Endothelial cell of umbilical vein (primary cell): Measurements from ENCODE around the gene LRIT2. TPM values are rescaled to one million over a fixed set of nuclear protein-coding genes. Genes with fewer than 3 reads are reported as not detected.

Experiments used
- BruUV-seq: library from RNA; stranded (reverse); fragments of 400-500 nt; replicated peaks from 2 replicates; lab custom pipeline; 2021; lab: Mats Ljungman, UMichigan
- CTCF ChIA-PET: fragments of 300-600, 350-600 bp; sonication (Branson Sonifier 250); formaldehyde crosslinking; loops from one replicate; lab custom pipeline; 2021; ENCODE audit warnings: antibody characterized with exemption, inconsistent platforms; lab: Charles Lee
- POLR2A ChIA-PET: fragments of 300-600, 350-600 bp; sonication (Branson Sonifier 250); formaldehyde crosslinking; loops from one replicate; lab custom pipeline; 2021; ENCODE audit warnings: antibody characterized with exemption, inconsistent platforms; lab: Charles Lee
- DNase-seq: peaks from one replicate; pipeline ENCODE4 v3.0.0-alpha.2; 2011; ENCODE audit warnings: low read depth, low spot score
- FAIRE-seq: peaks from 2 replicates; lab custom pipeline; 2011; peaks lifted over from hg19 to GRCh38; lab: Jason Lieb, UNC
- H2AFZ ChIP-seq: 2 replicates; pipeline ENCODE4 v1.6.0; 2012; ENCODE audit warnings: low read depth, low read length, control low read depth, inconsistent platforms
- H3K27ac ChIP-seq: 2 replicates; pipeline ENCODE4 v1.5.1; 2011; ENCODE audit warnings: low read depth, mild to moderate bottlenecking, control low read depth, low read length, moderate library complexity; ENCODE audit not compliant: insufficient read depth
- H3K27me3 ChIP-seq, 2 experiments: 2 replicates each; pipeline versions ENCODE4 v1.6.0 to v1.6.1; 2011; ENCODE audit warnings: low read length in 2 of 2, mixed read lengths in 1 of 2; ENCODE audit not compliant: control insufficient read depth in 2 of 2, insufficient read depth in 2 of 2
- H3K36me3 ChIP-seq, 2 experiments: 2 replicates in 1 of 2; 3 replicates in 1 of 2; pipeline ENCODE4 v1.5.1; 2011; ENCODE audit warnings: low read length in 2 of 2, mild to moderate bottlenecking in 1 of 2, moderate library complexity in 1 of 2; ENCODE audit not compliant: control insufficient read depth in 2 of 2, insufficient read depth in 2 of 2; ENCODE audit errors: extremely low read depth in 1 of 2
- H3K4me1 ChIP-seq: 3 replicates; pipeline ENCODE4 v1.5.1; 2011; ENCODE audit warnings: mild to moderate bottlenecking, low read length; ENCODE audit not compliant: control insufficient read depth, insufficient read depth; ENCODE audit errors: extremely low read depth
- H3K4me2 ChIP-seq: 2 replicates; pipeline ENCODE4 v1.6.1; 2011; ENCODE audit warnings: low read length, control low read depth, mixed read lengths; ENCODE audit not compliant: insufficient read depth
- H3K4me3 ChIP-seq, 3 experiments: fragments of 200-600 bp in 1 of 3; sonication (generic), shearing (Covaris generic) in 1 of 3; replicated peaks in 1 of 3; 2 replicates each; pipeline ENCODE4 v1.5.1; 2011 to 2016; ENCODE audit warnings: control low read depth in 3 of 3, low read length in 3 of 3, mild to moderate bottlenecking in 2 of 3, inconsistent platforms in 1 of 3, low read depth in 1 of 3, moderate library complexity in 1 of 3; ENCODE audit not compliant: insufficient read depth in 1 of 3
- H3K79me2 ChIP-seq: 2 replicates; pipeline ENCODE4 v1.6.0; 2012; ENCODE audit warnings: low read length, inconsistent platforms; ENCODE audit not compliant: control insufficient read depth, insufficient read depth
- H3K9ac ChIP-seq: replicated peaks from 2 replicates; pipeline ENCODE3; 2011; ENCODE audit warnings: low read length, control low read depth; ENCODE audit not compliant: insufficient read depth; ENCODE audit errors: extremely low read depth
- H3K9me1 ChIP-seq: replicated peaks from 3 replicates; pipeline ENCODE4 v1.6.0; 2011; ENCODE audit warnings: mild to moderate bottlenecking, low read length; ENCODE audit not compliant: control insufficient read depth, insufficient read depth; ENCODE audit errors: extremely low read depth
- H3K9me3 ChIP-seq: replicated peaks from 2 replicates; pipeline ENCODE4 v1.5.1; 2012; ENCODE audit warnings: low read length, inconsistent platforms; ENCODE audit not compliant: control insufficient read depth, insufficient read depth
- H4K20me1 ChIP-seq: replicated peaks from 2 replicates; pipeline ENCODE3; 2011; ENCODE audit warnings: mild to moderate bottlenecking, low read length; ENCODE audit not compliant: control insufficient read depth, insufficient read depth; ENCODE audit errors: extremely low read depth
- EZH2 ChIP-seq: IDR thresholded peaks from 2 replicates; pipeline ENCODE4 v1.6.1; 2012; ENCODE audit warnings: borderline replicate concordance, low read depth, mild to moderate bottlenecking, moderate library complexity, low read length, inconsistent platforms; ENCODE audit not compliant: severe bottlenecking
- FOS ChIP-seq: IDR thresholded peaks from 2 replicates; pipeline ENCODE4 v1.6.1; 2011; ENCODE audit warnings: mild to moderate bottlenecking, low read length, moderate library complexity, borderline replicate concordance; ENCODE audit not compliant: insufficient read depth
- GATA2 ChIP-seq: IDR thresholded peaks from 2 replicates; pipeline ENCODE4 v1.7.0; 2011; ENCODE audit warnings: low read depth, mild to moderate bottlenecking, moderate library complexity, mixed read lengths, low read length; ENCODE audit not compliant: insufficient read length, insufficient read depth
- JUN ChIP-seq: IDR thresholded peaks from 2 replicates; pipeline ENCODE4 v1.6.1; 2011; ENCODE audit warnings: borderline replicate concordance, low read depth; ENCODE audit not compliant: insufficient read length, insufficient read depth
- MYC ChIP-seq: IDR thresholded peaks from one replicate; pipeline ENCODE4 v1.6.1; 2011; ENCODE audit warnings: mild to moderate bottlenecking, low read depth, low read length
- POLR2A ChIP-seq: IDR thresholded peaks from 2 replicates; pipeline ENCODE4 v1.6.1; 2012; ENCODE audit warnings: low read depth, mild to moderate bottlenecking, control low read depth, low read length
- POLR2AphosphoS5 ChIP-seq: IDR thresholded peaks from 2 replicates; pipeline ENCODE4 v1.6.1; 2012; ENCODE audit warnings: low read depth, mild to moderate bottlenecking, control low read depth, low read length, moderate library complexity; ENCODE audit not compliant: insufficient read depth
- dilution Hi-C: fragments of 300-500 bp; cut with MboI; formaldehyde crosslinking; loops from one replicate; pipeline ENCODE4 v1.15.0; 2019; ENCODE audit warnings: low sequenced_read_pairs; ENCODE audit not compliant: extremely low pct_ligation_motif_present
- intact Hi-C: fragments of 100-400 bp; cut with micrococcal nuclease; formaldehyde crosslinking; loops from one replicate; pipeline ENCODE4 v1.10.0; 2022
- polyA plus RNA-seq, 4 experiments: library from polyadenylated mRNA; depleted of rRNA in 3 of 4; stranded (reverse) in 3 of 4; unstranded in 1 of 4; fragments of >200 nt; gene quantifications; 2 replicates each; pipeline versions ENCODE4 v1.2.1 to v1.2.3, GENCODE V29; 2011 to 2012; ENCODE audit warnings: missing spikeins in 1 of 4
- total RNA-seq: library from RNA; stranded (reverse); gene quantifications from 2 replicates; pipeline ENCODE4 v1.2.3, GENCODE V29; 2021
- TF ChIP-seq, protein P1 (sequence below), 2 donors: IDR thresholded peaks; 1 replicate in 1 of 2; 2 replicates in 1 of 2; pipeline ENCODE4 v1.5.1; 2011; ENCODE audit warnings: low read length in 2 of 2, mild to moderate bottlenecking in 2 of 2, moderate library complexity in 2 of 2, control low read depth in 1 of 2, inconsistent platforms in 1 of 2, low read depth in 1 of 2; ENCODE audit not compliant: insufficient read depth in 1 of 2; ENCODE audit errors: extremely low read depth in 1 of 2
- TF ChIP-seq, protein P2 (sequence below): IDR thresholded peaks from 2 replicates; pipeline ENCODE4 v1.6.1; 2011; ENCODE audit not compliant: insufficient read depth, insufficient read length

LRIT2 gene
- total and polyA plus RNA-seq, 2 donors (not counting 3 experiments of a cell fraction or from before 2014, with no cell fraction given) = not detected

DNA sequence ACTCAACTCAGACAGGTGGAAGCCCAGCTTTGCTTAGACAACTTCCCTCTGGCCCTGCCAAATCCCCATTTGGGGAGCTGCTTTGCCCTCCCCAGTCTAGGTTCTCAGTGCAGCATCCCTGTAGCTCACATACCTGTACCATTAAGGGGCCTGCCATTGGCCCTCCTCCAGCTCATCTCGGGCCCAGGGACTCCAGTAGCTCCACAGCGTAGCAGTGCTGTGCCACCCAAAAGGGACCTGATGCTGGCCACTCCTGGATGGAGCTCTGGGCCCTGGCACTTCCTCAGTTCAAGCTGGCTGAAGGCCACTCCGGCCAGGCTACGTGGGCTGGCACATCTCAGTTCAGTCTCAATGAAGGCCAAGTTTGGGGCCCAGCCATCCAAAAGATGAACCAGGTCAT, 8.6 kb upstream of the LRIT2 start:
- H3K36me3 ChIP-seq = no peaks in the 10 kb centered on the region
- BruUV-seq = no TSS peak
- POLR2A ChIA-PET = no interaction called here
- H3K4me2 ChIP-seq = no peak overlapping the region
- no peaks in the 10 kb centered on the region for H3K4me1 ChIP-seq
- no peaks in the 10 kb centered on the region for H3K9me1 ChIP-seq
- DNase-seq (no peak), FAIRE-seq (no peak)
- TF ChIP-seq, protein P1, sequence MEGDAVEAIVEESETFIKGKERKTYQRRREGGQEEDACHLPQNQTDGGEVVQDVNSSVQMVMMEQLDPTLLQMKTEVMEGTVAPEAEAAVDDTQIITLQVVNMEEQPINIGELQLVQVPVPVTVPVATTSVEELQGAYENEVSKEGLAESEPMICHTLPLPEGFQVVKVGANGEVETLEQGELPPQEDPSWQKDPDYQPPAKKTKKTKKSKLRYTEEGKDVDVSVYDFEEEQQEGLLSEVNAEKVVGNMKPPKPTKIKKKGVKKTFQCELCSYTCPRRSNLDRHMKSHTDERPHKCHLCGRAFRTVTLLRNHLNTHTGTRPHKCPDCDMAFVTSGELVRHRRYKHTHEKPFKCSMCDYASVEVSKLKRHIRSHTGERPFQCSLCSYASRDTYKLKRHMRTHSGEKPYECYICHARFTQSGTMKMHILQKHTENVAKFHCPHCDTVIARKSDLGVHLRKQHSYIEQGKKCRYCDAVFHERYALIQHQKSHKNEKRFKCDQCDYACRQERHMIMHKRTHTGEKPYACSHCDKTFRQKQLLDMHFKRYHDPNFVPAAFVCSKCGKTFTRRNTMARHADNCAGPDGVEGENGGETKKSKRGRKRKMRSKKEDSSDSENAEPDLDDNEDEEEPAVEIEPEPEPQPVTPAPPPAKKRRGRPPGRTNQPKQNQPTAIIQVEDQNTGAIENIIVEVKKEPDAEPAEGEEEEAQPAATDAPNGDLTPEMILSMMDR (IDR thresholded peaks at IDR 0.05; ENCODE audit: extremely low read depth in 1 of 2, insufficient read depth in 1 of 2, low read depth in 1 of 2, low read length in 2 of 2) = no peak
- TF ChIP-seq POLR2A (no peak), POLR2AphosphoS5 (no peak), GATA2 (no peak), EZH2 (no peak), JUN (no peak), MYC (no peak), FOS (no peak)
- TF ChIP-seq, protein P2, sequence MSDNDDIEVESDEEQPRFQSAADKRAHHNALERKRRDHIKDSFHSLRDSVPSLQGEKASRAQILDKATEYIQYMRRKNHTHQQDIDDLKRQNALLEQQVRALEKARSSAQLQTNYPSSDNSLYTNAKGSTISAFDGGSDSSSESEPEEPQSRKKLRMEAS = no peak
- H3K79me2 ChIP-seq = no peaks in the 10 kb centered on the region
- H3K9ac ChIP-seq = no peak overlapping the region
- CTCF ChIA-PET = interaction anchor here (1.4 kb wide), 1 partner anchor 19 kb away, joined by 3 read pairs; no protein-coding TSS in a partner anchor
- no peaks in the 10 kb centered on the region for H4K20me1 ChIP-seq
- no peaks in the 10 kb centered on the region for H3K9me3 ChIP-seq
- intact Hi-C loops = no loop called here
- no peak overlapping the region for H2AFZ ChIP-seq
- dilution Hi-C loops = no loop called here
- no peaks in the 10 kb centered on the region for H3K27me3 ChIP-seq
- no peak overlapping the region for H3K27ac ChIP-seq
- H3K4me3 ChIP-seq = no peak overlapping the region
